ENCODE measurements around the gene PARM1.

The PARM1 gene

DNA sequence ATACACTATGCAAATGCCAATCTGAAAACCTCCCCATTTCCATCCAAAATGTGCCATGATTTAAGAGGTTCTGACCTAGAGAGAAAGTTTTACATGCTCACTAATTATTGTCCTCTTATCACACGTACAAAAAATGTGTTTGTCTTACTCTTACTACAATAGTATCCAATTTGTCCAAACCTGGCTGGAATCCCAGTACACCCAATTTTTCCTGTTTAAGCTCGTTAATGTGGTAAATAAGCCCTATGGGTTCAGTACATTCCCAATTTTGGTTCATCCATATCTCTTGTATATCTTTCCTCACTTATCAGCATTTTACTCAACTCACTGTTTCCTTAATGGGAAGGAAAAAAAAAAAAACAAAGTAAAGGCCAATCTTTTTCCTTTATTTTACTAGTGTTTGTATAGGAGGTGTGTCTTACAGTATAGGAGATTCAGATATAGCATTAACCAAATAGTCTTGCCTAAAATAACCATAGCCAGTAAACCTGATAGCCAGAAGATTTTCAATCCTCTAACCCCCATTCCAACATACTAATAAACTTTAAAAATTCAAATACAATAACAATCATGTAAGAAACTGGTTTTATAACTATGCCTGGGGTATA lies 109.8 kb downstream of the PARM1 start:
- no peak overlapping the region for H3K4me2 ChIP-seq (ENCODE audit: low read length)
- no peak for TF ChIP-seq CTCF (IDR thresholded peaks at IDR 0.05)
- no peaks in the 10 kb centered on the region for H3K36me3 ChIP-seq (ENCODE audit: control insufficient read depth, insufficient read depth, low read length)
- H3K27me3 ChIP-seq (ENCODE audit: control insufficient read depth, insufficient read depth, low read length), result no peaks in the 10 kb centered on the region
- no peaks in the 10 kb centered on the region for H3K9me3 ChIP-seq (ENCODE audit: control insufficient read depth, low read length)
- H3K4me3 ChIP-seq (ENCODE audit: low read depth, low read length), result no peak overlapping the region
- no peaks in the 10 kb centered on the region for H3K4me1 ChIP-seq
- H3K79me2 ChIP-seq, result no peaks in the 10 kb centered on the region
- H3K9ac ChIP-seq, result no peak overlapping the region
- no peak overlapping the region for H3K27ac ChIP-seq
- no peak overlapping the region for H2AFZ ChIP-seq

- Histone ChIP-seq H3K27ac (no peak overlapping the region), H3K9me3 (ENCODE audit: control insufficient read depth, low read length) (no peaks in the 10 kb centered on the region), H2AFZ (no peak overlapping the region), H3K9ac (no peak overlapping the region), H3K4me2 (ENCODE audit: low read length) (no peak overlapping the region), H3K79me2 (no peaks in the 10 kb centered on the region), H3K27me3 (ENCODE audit: control insufficient read depth, insufficient read depth, low read length) (no peaks in the 10 kb centered on the region), H3K4me1 (no peaks in the 10 kb centered on the region), H3K4me3 (ENCODE audit: low read depth, low read length) (no peak overlapping the region), H3K36me3 (ENCODE audit: control insufficient read depth, insufficient read depth, low read length) (no peaks in the 10 kb centered on the region)
- TF ChIP-seq CTCF (IDR thresholded peaks at IDR 0.05), result no peak
These were observed 113.3 kb downstream of the PARM1 start for GRCh38 chr4:75046226-75046625.

GRCh38 chr4:75046641-75047040 lies 113.7 kb downstream of the PARM1 start:
- H3K79me2 ChIP-seq, result no peaks in the 10 kb centered on the region
- no peak overlapping the region for H3K4me3 ChIP-seq (ENCODE audit: low read depth, low read length)
- no peaks in the 10 kb centered on the region for H3K4me1 ChIP-seq
- H2AFZ ChIP-seq, result no peak overlapping the region
- no peaks in the 10 kb centered on the region for H3K36me3 ChIP-seq (ENCODE audit: control insufficient read depth, insufficient read depth, low read length)
- no peak overlapping the region for H3K27ac ChIP-seq
- no peaks in the 10 kb centered on the region for H3K27me3 ChIP-seq (ENCODE audit: control insufficient read depth, insufficient read depth, low read length)
- TF ChIP-seq CTCF (IDR thresholded peaks at IDR 0.05), result no peak
- H3K9ac ChIP-seq, result no peak overlapping the region
- H3K9me3 ChIP-seq (ENCODE audit: control insufficient read depth, low read length), result no peaks in the 10 kb centered on the region
- no peak overlapping the region for H3K4me2 ChIP-seq (ENCODE audit: low read length)

- H3K27ac ChIP-seq, result no peak overlapping the region
- H3K9ac ChIP-seq, result no peak overlapping the region
- no peaks in the 10 kb centered on the region for H3K9me3 ChIP-seq (ENCODE audit: control insufficient read depth, low read length)
- no peak for TF ChIP-seq CTCF (IDR thresholded peaks at IDR 0.05)
- H3K4me2 ChIP-seq (ENCODE audit: low read length), result no peak overlapping the region
- H3K4me3 ChIP-seq (ENCODE audit: low read depth, low read length), result no peak overlapping the region
- no peaks in the 10 kb centered on the region for H3K79me2 ChIP-seq
- H2AFZ ChIP-seq, result no peak overlapping the region
- no peaks in the 10 kb centered on the region for H3K4me1 ChIP-seq
- no peaks in the 10 kb centered on the region for H3K27me3 ChIP-seq (ENCODE audit: control insufficient read depth, insufficient read depth, low read length)
- no peaks in the 10 kb centered on the region for H3K36me3 ChIP-seq (ENCODE audit: control insufficient read depth, insufficient read depth, low read length)
These were observed 115.4 kb downstream of the PARM1 start for GRCh38 chr4:75048208-75048879.

GRCh38 chr4:75051431-75051830 lies 118.5 kb downstream of the PARM1 start:
- TF ChIP-seq CTCF (IDR thresholded peaks at IDR 0.05), result no peak
- Histone ChIP-seq H3K4me2 (ENCODE audit: low read length) (no peak overlapping the region), H3K4me1 (no peaks in the 10 kb centered on the region), H3K79me2 (no peaks in the 10 kb centered on the region), H3K9ac (no peak overlapping the region), H3K27ac (no peak overlapping the region), H3K36me3 (ENCODE audit: control insufficient read depth, insufficient read depth, low read length) (no peaks in the 10 kb centered on the region), H3K4me3 (ENCODE audit: low read depth, low read length) (no peak overlapping the region), H3K9me3 (ENCODE audit: control insufficient read depth, low read length) (no peaks in the 10 kb centered on the region), H3K27me3 (ENCODE audit: control insufficient read depth, insufficient read depth, low read length) (no peaks in the 10 kb centered on the region), H2AFZ (no peak overlapping the region)

Measured in parathyroid adenoma (tissue), 2 donors.